GM12878 (cell line): ENCODE results near the gene ACOX1. TPM values are rescaled to one million over a fixed set of nuclear protein-coding genes. Genes with fewer than 3 reads are reported as not detected.

Source experiments
- CBFB ChIP-seq: IDR thresholded peaks from 2 replicates; pipeline ENCODE4 v1.6.1; 2016; ENCODE audit warnings: antibody characterized with exemption, low read depth
- EED ChIP-seq: sonication (generic); IDR thresholded peaks from 2 replicates; pipeline ENCODE4 v1.6.1; 2016; ENCODE audit warnings: antibody characterized with exemption, low read depth
- ESRRA ChIP-seq: IDR thresholded peaks from 2 replicates; pipeline ENCODE4 v1.6.1; 2012; ENCODE audit warnings: mild to moderate bottlenecking, low read length, improper control_type of control experiment
- KLF5 ChIP-seq: fragments of 450-650 bp; IDR thresholded peaks from 2 replicates; pipeline ENCODE4 v1.6.1; 2014; ENCODE audit warnings: mild to moderate bottlenecking; ENCODE audit not compliant: partially characterized antibody
- POLR2AphosphoS5 ChIP-seq: IDR thresholded peaks from 2 replicates; pipeline ENCODE4 v1.6.1; 2011; ENCODE audit warnings: mild to moderate bottlenecking, low read length, inconsistent platforms
- polyA plus RNA-seq, 11 experiments: library from polyadenylated mRNA; depleted of rRNA in 4 of 11; unstranded in 6 of 11; stranded (reverse) in 5 of 11; fragments of >200 nt; fragmentation: Nextera tagmentation in 4 of 11; fragmentation: Illumina TruSeq in 1 of 11; extraction: Ambion mirVana in 4 of 11; extraction: Trizol in 1 of 11; gene quantifications; 1 replicate in 1 of 11; 2 replicates in 10 of 11; pipeline versions ENCODE4 v1.2.1 to v1.2.3, GENCODE V29; 2011 to 2016; ENCODE audit warnings: inconsistent platforms in 2 of 11, missing spikeins in 2 of 11, low read depth in 1 of 11
- total RNA-seq, 4 experiments: library from RNA; depleted of rRNA in 3 of 4; stranded (reverse); fragments of >200 nt in 3 of 4; fragmentation: Illumina TruSeq in 1 of 4; extraction: Trizol in 1 of 4; gene quantifications; 2 replicates each; pipeline versions ENCODE4 v1.2.1 to v1.2.3, GENCODE V29; 2013 to 2021
- TF ChIP-seq, protein P1 (sequence below): fragments of 450-650 bp; IDR thresholded peaks from 2 replicates; pipeline ENCODE4 v1.6.1; 2017; ENCODE audit warnings: borderline replicate concordance
- TF ChIP-seq, protein P2 (sequence below): IDR thresholded peaks from 2 replicates; pipeline ENCODE4 v1.6.1; 2012; ENCODE audit warnings: low read length, inconsistent platforms
- TF ChIP-seq, protein P3 (sequence below): fragments of 450-650 bp; formaldehyde crosslinking; IDR thresholded peaks from 2 replicates; pipeline ENCODE4 v1.5.0; 2022; ENCODE audit warnings: mild to moderate bottlenecking, missing genetic modification characterization

Gene ACOX1
- total and polyA plus RNA-seq, 10 of the 15 experiments (the other 5 are each of a cell fraction or from before 2014, with no cell fraction given) = 6.5 to 26.2 (median 21.6) TPM

DNA sequence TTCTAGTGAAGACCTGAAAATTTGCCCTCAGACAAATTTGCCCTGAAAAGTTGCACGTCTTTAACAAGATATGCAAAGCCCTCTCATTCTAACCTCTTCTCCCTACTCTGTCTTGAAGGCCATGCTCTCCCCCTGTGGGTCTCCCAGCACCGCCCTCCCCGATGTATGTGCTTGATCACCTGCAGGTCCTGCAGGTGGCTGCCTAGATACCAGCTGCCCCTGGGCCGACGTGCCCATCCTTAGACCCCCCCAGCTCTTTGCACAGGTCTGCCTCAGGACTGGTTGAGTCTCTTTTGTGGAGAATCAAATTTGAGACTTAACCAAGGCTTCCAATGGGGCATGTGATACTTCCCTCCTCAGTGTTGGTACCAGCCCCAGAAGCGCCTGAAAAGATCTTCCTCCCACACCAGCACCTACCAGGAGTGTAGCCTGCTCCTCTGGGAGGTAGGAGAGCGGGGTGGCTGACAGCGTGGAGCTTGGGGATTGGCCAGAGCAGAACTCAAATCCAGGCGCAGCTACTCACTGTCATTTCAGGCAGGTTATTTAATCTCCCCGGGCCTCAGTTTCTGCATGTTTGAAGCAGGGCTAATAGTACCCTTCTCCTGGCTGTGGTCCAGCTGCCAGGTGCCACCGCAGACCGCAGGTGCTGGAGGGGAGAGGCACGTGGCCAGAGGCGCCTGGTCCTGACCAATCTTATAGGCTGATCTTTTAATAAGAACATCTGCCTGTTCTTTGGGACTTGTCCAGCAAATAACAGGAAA, 69.7 kb downstream of the ACOX1 start (continued):
- TF ChIP-seq, protein P1, sequence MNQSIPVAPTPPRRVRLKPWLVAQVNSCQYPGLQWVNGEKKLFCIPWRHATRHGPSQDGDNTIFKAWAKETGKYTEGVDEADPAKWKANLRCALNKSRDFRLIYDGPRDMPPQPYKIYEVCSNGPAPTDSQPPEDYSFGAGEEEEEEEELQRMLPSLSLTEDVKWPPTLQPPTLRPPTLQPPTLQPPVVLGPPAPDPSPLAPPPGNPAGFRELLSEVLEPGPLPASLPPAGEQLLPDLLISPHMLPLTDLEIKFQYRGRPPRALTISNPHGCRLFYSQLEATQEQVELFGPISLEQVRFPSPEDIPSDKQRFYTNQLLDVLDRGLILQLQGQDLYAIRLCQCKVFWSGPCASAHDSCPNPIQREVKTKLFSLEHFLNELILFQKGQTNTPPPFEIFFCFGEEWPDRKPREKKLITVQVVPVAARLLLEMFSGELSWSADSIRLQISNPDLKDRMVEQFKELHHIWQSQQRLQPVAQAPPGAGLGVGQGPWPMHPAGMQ = no peak
- TF ChIP-seq ESRRA (no peak), CBFB (no peak), EED (no peak), POLR2AphosphoS5 (no peak), KLF5 (no peak)
- TF ChIP-seq, protein P2, sequence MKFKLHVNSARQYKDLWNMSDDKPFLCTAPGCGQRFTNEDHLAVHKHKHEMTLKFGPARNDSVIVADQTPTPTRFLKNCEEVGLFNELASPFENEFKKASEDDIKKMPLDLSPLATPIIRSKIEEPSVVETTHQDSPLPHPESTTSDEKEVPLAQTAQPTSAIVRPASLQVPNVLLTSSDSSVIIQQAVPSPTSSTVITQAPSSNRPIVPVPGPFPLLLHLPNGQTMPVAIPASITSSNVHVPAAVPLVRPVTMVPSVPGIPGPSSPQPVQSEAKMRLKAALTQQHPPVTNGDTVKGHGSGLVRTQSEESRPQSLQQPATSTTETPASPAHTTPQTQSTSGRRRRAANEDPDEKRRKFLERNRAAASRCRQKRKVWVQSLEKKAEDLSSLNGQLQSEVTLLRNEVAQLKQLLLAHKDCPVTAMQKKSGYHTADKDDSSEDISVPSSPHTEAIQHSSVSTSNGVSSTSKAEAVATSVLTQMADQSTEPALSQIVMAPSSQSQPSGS = no peak
- TF ChIP-seq, protein P3, sequence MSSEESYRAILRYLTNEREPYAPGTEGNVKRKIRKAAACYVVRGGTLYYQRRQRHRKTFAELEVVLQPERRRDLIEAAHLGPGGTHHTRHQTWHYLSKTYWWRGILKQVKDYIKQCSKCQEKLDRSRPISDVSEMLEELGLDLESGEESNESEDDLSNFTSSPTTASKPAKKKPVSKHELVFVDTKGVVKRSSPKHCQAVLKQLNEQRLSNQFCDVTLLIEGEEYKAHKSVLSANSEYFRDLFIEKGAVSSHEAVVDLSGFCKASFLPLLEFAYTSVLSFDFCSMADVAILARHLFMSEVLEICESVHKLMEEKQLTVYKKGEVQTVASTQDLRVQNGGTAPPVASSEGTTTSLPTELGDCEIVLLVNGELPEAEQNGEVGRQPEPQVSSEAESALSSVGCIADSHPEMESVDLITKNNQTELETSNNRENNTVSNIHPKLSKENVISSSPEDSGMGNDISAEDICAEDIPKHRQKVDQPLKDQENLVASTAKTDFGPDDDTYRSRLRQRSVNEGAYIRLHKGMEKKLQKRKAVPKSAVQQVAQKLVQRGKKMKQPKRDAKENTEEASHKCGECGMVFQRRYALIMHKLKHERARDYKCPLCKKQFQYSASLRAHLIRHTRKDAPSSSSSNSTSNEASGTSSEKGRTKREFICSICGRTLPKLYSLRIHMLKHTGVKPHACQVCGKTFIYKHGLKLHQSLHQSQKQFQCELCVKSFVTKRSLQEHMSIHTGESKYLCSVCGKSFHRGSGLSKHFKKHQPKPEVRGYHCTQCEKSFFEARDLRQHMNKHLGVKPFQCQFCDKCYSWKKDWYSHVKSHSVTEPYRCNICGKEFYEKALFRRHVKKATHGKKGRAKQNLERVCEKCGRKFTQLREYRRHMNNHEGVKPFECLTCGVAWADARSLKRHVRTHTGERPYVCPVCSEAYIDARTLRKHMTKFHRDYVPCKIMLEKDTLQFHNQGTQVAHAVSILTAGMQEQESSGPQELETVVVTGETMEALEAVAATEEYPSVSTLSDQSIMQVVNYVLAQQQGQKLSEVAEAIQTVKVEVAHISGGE = no peak
